H9 (cell line): ENCODE data around the gene PSMB7. TPM values are rescaled to one million over a fixed set of nuclear protein-coding genes. Genes with fewer than 3 reads are reported as not detected.

Source experiments
- DNase-seq: peaks from one replicate; pipeline ENCODE4 v3.0.0-alpha.2; 2017
- H2AFZ ChIP-seq: one replicate; pipeline ENCODE4 v1.6.1; 2013; ENCODE audit warnings: mild to moderate bottlenecking, low read length, control low read depth, moderate library complexity
- H2AK5ac ChIP-seq: 2 replicates; pipeline ENCODE4 v1.6.1; 2013; ENCODE audit warnings: low read length, control low read depth, mixed read lengths; ENCODE audit not compliant: insufficient read length
- H2BK120ac ChIP-seq: one replicate; pipeline ENCODE4 v1.6.1; 2013; ENCODE audit warnings: low read depth, mild to moderate bottlenecking, low read length, control low read depth, inconsistent platforms; ENCODE audit not compliant: poor library complexity, severe bottlenecking
- H2BK12ac ChIP-seq: 2 replicates; pipeline ENCODE4 v1.6.1; 2013; ENCODE audit warnings: low read length, control low read depth, mixed read lengths, low read depth; ENCODE audit not compliant: insufficient read length
- H2BK15ac ChIP-seq: 2 replicates; pipeline ENCODE4 v1.6.1; 2013; ENCODE audit warnings: low read depth, low read length, control low read depth
- H2BK20ac ChIP-seq: one replicate; pipeline ENCODE4 v1.6.1; 2013; ENCODE audit warnings: low read depth, mild to moderate bottlenecking, low read length, control low read depth, inconsistent platforms; ENCODE audit not compliant: poor library complexity, severe bottlenecking
- H2BK5ac ChIP-seq: 2 replicates; pipeline ENCODE4 v1.6.1; 2013; ENCODE audit warnings: low read length, control low read depth, mixed read lengths; ENCODE audit not compliant: insufficient read length
- H3K14ac ChIP-seq: 2 replicates; pipeline ENCODE4 v1.6.1; 2013; ENCODE audit warnings: low read length, control low read depth; ENCODE audit not compliant: insufficient read depth
- H3K18ac ChIP-seq: 2 replicates; pipeline ENCODE4 v1.6.1; 2013; ENCODE audit warnings: low read depth, mild to moderate bottlenecking, mixed read lengths, low read length, control low read depth; ENCODE audit not compliant: insufficient read length
- H3K23ac ChIP-seq: 2 replicates; pipeline ENCODE4 v1.6.1; 2013; ENCODE audit warnings: low read length, control low read depth, mixed read lengths, low read depth; ENCODE audit not compliant: insufficient read length
- H3K23me2 ChIP-seq: 2 replicates; pipeline ENCODE4 v1.6.1; 2013; ENCODE audit warnings: low read depth, mild to moderate bottlenecking, mixed read lengths, low read length, control low read depth; ENCODE audit not compliant: insufficient read length, poor library complexity, severe bottlenecking
- H3K27ac ChIP-seq: 2 replicates; pipeline ENCODE4 v1.5.1; 2013; ENCODE audit warnings: low read length, control low read depth, mixed read lengths, low read depth; ENCODE audit not compliant: insufficient read length
- H3K27me3 ChIP-seq: 2 replicates; pipeline ENCODE4 v1.6.1; 2013; ENCODE audit warnings: low read length, control low read depth, inconsistent platforms; ENCODE audit not compliant: insufficient read depth
- H3K4ac ChIP-seq: 2 replicates; pipeline ENCODE4 v1.6.1; 2013; ENCODE audit warnings: low read depth, mild to moderate bottlenecking, control low read depth, inconsistent platforms, low read length, moderate library complexity
- H3K4me1 ChIP-seq: 2 replicates; pipeline ENCODE4 v1.6.1; 2013; ENCODE audit warnings: low read length, control low read depth, inconsistent platforms; ENCODE audit not compliant: insufficient read depth
- H3K4me2 ChIP-seq: 2 replicates; pipeline ENCODE4 v1.6.1; 2013; ENCODE audit warnings: low read length, control low read depth, mixed read lengths; ENCODE audit not compliant: insufficient read length, insufficient read depth
- H3K56ac ChIP-seq: 2 replicates; pipeline ENCODE4 v1.6.1; 2013; ENCODE audit warnings: low read depth, mild to moderate bottlenecking, mixed read lengths, low read length, control low read depth; ENCODE audit not compliant: insufficient read length
- H3K79me1 ChIP-seq: 2 replicates; pipeline ENCODE4 v1.6.1; 2013; ENCODE audit warnings: low read depth, mild to moderate bottlenecking, moderate library complexity, low read length, control low read depth, inconsistent platforms; ENCODE audit not compliant: insufficient read depth, poor library complexity, severe bottlenecking
- H3K79me2 ChIP-seq: 2 replicates; pipeline ENCODE4 v1.6.1; 2013; ENCODE audit warnings: low read length, control low read depth, inconsistent platforms; ENCODE audit not compliant: insufficient read depth
- H3K9ac ChIP-seq: 2 replicates; pipeline ENCODE4 v1.6.1; 2013; ENCODE audit warnings: low read length, control low read depth, mixed read lengths; ENCODE audit not compliant: insufficient read length; ENCODE audit errors: extremely low read depth
- H3K9me3 ChIP-seq: one replicate; pipeline ENCODE4 v1.6.1; 2013; ENCODE audit warnings: low read depth, low read length, inconsistent platforms; ENCODE audit not compliant: control insufficient read depth
- H3T11ph ChIP-seq: one replicate; pipeline ENCODE4 v1.6.1; 2013; ENCODE audit warnings: mild to moderate bottlenecking, low read length, control low read depth, inconsistent platforms
- H4K20me1 ChIP-seq: one replicate; pipeline ENCODE4 v1.6.1; 2013; ENCODE audit not compliant: control insufficient read depth, insufficient read length, insufficient read depth
- H4K5ac ChIP-seq: 2 replicates; pipeline ENCODE4 v1.6.1; 2013; ENCODE audit warnings: low read depth, mild to moderate bottlenecking, mixed read lengths, low read length, control low read depth; ENCODE audit not compliant: insufficient read length
- H4K8ac ChIP-seq: replicated peaks from 2 replicates; pipeline ENCODE4 v1.6.1; 2013; ENCODE audit warnings: low read length, control low read depth, mixed read lengths, low read depth; ENCODE audit not compliant: insufficient read length
- H4K91ac ChIP-seq: 2 replicates; pipeline ENCODE4 v1.6.1; 2013; ENCODE audit warnings: low read depth, mild to moderate bottlenecking, moderate library complexity, mixed read lengths, low read length, control low read depth; ENCODE audit not compliant: insufficient read length
- H3K27ac Mint-ChIP-seq, 3 experiments: 2 replicates in 2 of 3; 3 replicates in 1 of 3; pipeline ENCODE4 v1.8.0; 2020 to 2021; ENCODE audit warnings: mixed read lengths in 3 of 3, mild to moderate bottlenecking in 1 of 3, moderate library complexity in 1 of 3
- H3K27me3 Mint-ChIP-seq: 2 replicates; pipeline ENCODE4 v1.8.0; 2021; ENCODE audit warnings: low read depth, mild to moderate bottlenecking, moderate library complexity, mixed read lengths
- H3K36me3 Mint-ChIP-seq, 3 experiments: 2 replicates in 2 of 3; 3 replicates in 1 of 3; pipeline ENCODE4 v1.8.0; 2020 to 2021; ENCODE audit warnings: low read depth in 3 of 3, mixed read lengths in 3 of 3; ENCODE audit not compliant: insufficient read depth in 1 of 3
- H3K4me1 Mint-ChIP-seq, 2 experiments: 2 replicates each; pipeline ENCODE4 v1.8.0; 2020; ENCODE audit warnings: mixed read lengths in 2 of 2
- H3K4me3 Mint-ChIP-seq, 2 experiments: 2 replicates in 1 of 2; 3 replicates in 1 of 2; pipeline ENCODE4 v1.8.0; 2020 to 2021; ENCODE audit warnings: mild to moderate bottlenecking in 2 of 2, mixed read lengths in 2 of 2, moderate library complexity in 1 of 2
- H3K9me3 Mint-ChIP-seq, 2 experiments: 2 replicates in 1 of 2; 3 replicates in 1 of 2; pipeline ENCODE4 v1.8.0; 2020; ENCODE audit warnings: mild to moderate bottlenecking in 2 of 2, mixed read lengths in 2 of 2, moderate library complexity in 1 of 2
- WGBS: extraction: QIAGEN DNeasy Blood & Tissue Kit; methylation state at CpG from one replicate; pipeline ENCODE4 v1.1.7; 2013; ENCODE audit warnings: missing lambda C conversion rate, low lambda C conversion rate, mixed read lengths; ENCODE audit not compliant: insufficient read length; ENCODE audit errors: extremely low coverage; 5-methylcytosine and 5-hydroxymethylcytosine counted together
- total RNA-seq: library from RNA; stranded (reverse); gene quantifications from 2 replicates; pipeline ENCODE4 v1.2.1, GENCODE V29; 2021
- TF ChIP-seq, protein P1 (sequence below): fragments of 200-600 bp; sonication (generic); conservative IDR thresholded peaks from 3 replicates; pipeline ENCODE4 v1.8.0; 2021; ENCODE audit warnings: antibody characterized with exemption, mild to moderate bottlenecking

Gene PSMB7
- total RNA-seq, 1 experiment from 2014 or later, result 209 TPM

DNA sequence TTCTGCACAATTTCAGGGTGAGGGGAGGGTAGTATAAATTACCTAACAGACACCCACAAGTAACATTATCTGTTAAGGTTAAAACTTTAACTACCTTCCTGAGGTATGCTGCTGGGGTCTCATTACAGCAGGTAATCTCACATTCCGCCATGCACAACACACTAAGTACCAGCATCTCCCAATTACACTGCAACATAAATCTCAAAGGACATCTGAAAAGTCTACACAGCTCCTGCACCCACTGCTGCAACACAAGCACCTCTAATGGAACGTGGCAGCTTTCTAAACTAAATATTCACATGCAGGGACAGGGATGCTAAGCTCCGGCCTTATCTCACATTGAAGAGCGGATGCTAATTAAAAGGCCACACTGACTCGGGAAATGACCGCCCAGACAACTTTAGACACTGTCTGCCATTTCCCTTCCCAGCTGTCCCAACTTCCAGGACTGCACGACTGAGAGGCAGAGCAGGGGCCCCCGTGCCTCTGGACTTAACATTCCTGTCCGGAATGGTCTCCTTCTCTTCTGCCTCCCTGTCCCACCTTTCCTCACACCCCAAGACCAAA lies 45.9 kb downstream of the PSMB7 start:
- no peak overlapping the region for H2BK5ac ChIP-seq
- no peak overlapping the region for H3K9ac ChIP-seq
- no peaks in the 10 kb centered on the region for H3K23me2 ChIP-seq
- TF ChIP-seq, protein P1, sequence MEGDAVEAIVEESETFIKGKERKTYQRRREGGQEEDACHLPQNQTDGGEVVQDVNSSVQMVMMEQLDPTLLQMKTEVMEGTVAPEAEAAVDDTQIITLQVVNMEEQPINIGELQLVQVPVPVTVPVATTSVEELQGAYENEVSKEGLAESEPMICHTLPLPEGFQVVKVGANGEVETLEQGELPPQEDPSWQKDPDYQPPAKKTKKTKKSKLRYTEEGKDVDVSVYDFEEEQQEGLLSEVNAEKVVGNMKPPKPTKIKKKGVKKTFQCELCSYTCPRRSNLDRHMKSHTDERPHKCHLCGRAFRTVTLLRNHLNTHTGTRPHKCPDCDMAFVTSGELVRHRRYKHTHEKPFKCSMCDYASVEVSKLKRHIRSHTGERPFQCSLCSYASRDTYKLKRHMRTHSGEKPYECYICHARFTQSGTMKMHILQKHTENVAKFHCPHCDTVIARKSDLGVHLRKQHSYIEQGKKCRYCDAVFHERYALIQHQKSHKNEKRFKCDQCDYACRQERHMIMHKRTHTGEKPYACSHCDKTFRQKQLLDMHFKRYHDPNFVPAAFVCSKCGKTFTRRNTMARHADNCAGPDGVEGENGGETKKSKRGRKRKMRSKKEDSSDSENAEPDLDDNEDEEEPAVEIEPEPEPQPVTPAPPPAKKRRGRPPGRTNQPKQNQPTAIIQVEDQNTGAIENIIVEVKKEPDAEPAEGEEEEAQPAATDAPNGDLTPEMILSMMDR, result no peak
- no peak overlapping the region for H3K4me3 Mint-ChIP-seq
- H3K56ac ChIP-seq, result no peak overlapping the region
- H3K14ac ChIP-seq, result no peak overlapping the region
- H2BK20ac ChIP-seq, result no peak overlapping the region
- no peaks in the 10 kb centered on the region for H3K27me3 Mint-ChIP-seq
- H3K27ac ChIP-seq, result no peak overlapping the region
- no peaks in the 10 kb centered on the region for H3K27me3 ChIP-seq
- no peak overlapping the region for H4K5ac ChIP-seq
- H3K9me3 Mint-ChIP-seq, result peaks cover 0 to 3% of the 10 kb centered on the region in 2 experiments; a peak in 2 of 5 replicates
- no peak overlapping the region for H3K4me2 ChIP-seq
- no peak overlapping the region for H3K4ac ChIP-seq
- H3K27ac Mint-ChIP-seq, result peak overlapping the region in 1 of 3 experiments; percentile 4; a peak in 2 of 7 replicates
- H2AK5ac ChIP-seq, result no peak overlapping the region
- DNase-seq, result no peak
- H4K20me1 ChIP-seq, result no peaks in the 10 kb centered on the region
- H3K79me1 ChIP-seq, result peaks cover 2% of the 10 kb centered on the region
- no peak overlapping the region for H4K8ac ChIP-seq
- peaks cover 2% of the 10 kb centered on the region; the same call in 1 of the 2 replicates for H3K4me1 ChIP-seq
- no peak overlapping the region for H2BK15ac ChIP-seq
- H2AFZ ChIP-seq, result no peak overlapping the region
- no peaks in the 10 kb centered on the region for H3K9me3 ChIP-seq
- peaks cover 5 to 9% (median 6%) of the 10 kb centered on the region in 3 experiments for H3K36me3 Mint-ChIP-seq
- no peak overlapping the region for H4K91ac ChIP-seq
- H3K4me1 Mint-ChIP-seq, result peaks cover 22 to 31% of the 10 kb centered on the region in 2 experiments
- H3K18ac ChIP-seq, result no peak overlapping the region
- no peak overlapping the region for H3T11ph ChIP-seq
- no peak overlapping the region for H2BK12ac ChIP-seq
- WGBS, result no CpG with 5 or more reads among the region's 9 CpGs
- H3K23ac ChIP-seq, result no peak overlapping the region
- H3K79me2 ChIP-seq, result peaks cover 2% of the 10 kb centered on the region; the same call in 1 of the 2 replicates
- H2BK120ac ChIP-seq, result no peak overlapping the region
